HT1080 (cell line): ENCODE data around the gene DCAF8. TPM values are rescaled to one million over a fixed set of nuclear protein-coding genes. Genes with fewer than 3 reads are reported as not detected.

ENCODE experiments used
- DNase-seq: peaks from one replicate; pipeline ENCODE4 v3.0.0-alpha.2; 2015; ENCODE audit warnings: low read depth
- total RNA-seq: library from RNA; depleted of rRNA; stranded (reverse); fragments of >200 nt; shearing (Covaris generic); gene quantifications from 2 replicates; pipeline ENCODE4 v1.2.3, GENCODE V29; 2014

The DCAF8 gene
- total RNA-seq, 1 experiment from 2014 or later: 56.9 TPM

- no peak for DNase-seq
These were observed 2.5 kb upstream of the DCAF8 start for GRCh38 chr1:160264795-160265307.

DNA sequence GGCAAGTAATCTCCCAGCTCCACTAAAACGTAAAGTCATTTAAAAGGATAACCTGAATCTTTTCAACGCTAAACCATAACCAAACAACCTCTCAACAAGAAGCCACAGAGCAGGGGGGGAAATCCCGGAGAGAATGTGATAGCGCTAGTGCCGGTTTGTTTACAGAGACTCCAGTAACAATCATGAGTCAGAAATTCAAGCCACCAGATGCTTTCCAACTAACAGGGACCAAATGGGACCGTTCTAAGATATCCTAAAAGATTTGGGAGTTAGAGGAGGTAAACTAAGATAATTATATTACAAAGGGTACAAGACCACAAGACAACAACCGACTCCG, 825 bp downstream of the DCAF8 start:
- peak; percentile 66 for DNase-seq

- peak; percentile 64 for DNase-seq
These were observed 1.7 kb downstream of the DCAF8 start for GRCh38 chr1:160260406-160261382.

GRCh38 chr1:160258177-160258798, 4.1 kb downstream of the DCAF8 start:
- no peak for DNase-seq

- DNase-seq: no peak
These were observed 4.8 kb downstream of the DCAF8 start for GRCh38 chr1:160257411-160258015.

DNA sequence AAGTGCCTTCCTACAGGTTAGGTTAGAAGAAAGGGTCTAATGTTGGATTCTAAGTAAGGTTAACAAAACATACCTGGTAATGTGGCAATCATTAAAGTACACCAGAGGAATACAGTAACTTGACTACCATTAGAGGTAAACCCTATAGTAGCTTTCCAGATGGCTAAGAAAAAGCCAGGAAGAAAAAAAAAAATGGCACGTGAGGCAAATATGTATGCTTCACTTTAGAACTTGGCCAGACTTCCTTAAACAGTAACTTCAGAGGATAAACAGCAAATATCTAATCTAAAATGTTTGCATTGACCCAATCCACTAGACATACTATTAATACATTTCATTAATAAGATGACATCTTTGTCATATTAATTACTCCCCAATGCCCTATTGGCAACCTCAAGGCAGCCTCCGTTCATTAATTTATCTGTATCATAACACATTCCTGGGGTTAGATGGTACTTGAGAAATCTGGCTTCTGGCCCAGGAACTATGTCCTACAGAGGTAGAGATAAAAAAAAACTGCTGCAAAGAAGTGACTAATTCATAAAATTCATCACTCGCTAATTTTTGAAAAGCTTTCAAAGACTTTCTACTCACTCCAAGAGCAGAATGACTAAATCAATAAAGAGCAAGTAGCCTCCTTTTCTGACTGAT, 5.8 kb downstream of the DCAF8 start:
- peak; percentile 34 for DNase-seq

- no peak for DNase-seq
These were observed 6.5 kb downstream of the DCAF8 start for GRCh38 chr1:160255781-160256300.

DNA sequence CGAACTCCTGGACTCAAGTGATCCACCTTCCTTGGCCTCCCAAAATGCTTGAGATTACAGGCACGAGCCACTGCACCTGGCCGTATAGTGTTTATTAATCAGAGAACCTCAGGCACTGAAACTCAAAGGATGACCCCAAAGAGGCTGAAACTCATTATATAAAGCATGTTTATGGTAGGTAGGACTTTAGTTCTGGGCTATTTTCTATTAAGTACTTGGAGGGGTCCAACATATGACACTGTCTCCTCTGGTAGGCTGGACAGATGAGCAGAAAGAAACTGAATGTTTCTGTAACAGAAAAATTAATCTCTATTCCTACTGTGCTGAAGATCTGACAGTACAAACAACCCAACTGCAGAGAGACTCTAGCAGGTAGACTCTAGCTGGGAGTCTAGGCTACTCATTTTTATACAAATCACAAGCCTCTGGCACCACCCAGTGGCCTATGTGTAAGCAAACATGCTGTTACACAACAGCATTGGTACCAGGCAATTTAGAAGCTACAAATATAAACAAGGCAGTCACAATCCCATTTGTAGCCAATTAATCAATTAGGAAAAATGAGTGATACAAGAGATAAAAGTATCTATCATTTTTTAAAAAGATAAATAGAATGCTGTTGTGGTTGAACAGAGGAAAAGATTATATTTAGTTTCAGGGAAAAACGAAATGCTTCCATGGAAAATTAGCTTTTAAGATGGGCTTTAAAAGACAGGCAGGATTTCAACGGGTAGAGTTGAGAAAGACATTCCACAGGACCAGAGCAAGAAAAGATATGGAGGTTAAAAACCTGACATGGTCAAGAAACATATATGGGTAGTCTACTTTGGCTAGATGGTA, 10.4 kb downstream of the DCAF8 start:
- DNase-seq: peak; percentile 34

DNA sequence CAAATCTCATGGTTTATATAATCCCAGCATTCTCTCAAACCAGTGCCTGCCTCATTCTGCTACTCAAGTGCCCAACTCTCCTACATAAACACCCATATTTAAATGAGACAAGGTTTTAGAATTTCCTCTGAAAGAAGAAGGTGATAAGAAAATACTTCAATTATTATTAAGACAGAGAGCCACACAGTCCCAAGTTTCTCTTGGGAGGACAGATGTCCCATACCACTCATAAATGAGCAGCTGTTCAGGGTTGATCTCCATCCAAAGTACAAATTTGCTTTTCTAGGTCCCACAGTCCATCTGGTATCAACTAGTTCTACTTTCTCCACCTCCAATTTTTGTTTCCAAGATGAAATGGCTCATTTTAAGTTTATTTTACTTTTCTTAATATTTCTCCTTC, 11.3 kb downstream of the DCAF8 start:
- no peak for DNase-seq

GRCh38 chr1:160247053-160247452, 15.3 kb downstream of the DCAF8 start:
- no peak for DNase-seq

DNA sequence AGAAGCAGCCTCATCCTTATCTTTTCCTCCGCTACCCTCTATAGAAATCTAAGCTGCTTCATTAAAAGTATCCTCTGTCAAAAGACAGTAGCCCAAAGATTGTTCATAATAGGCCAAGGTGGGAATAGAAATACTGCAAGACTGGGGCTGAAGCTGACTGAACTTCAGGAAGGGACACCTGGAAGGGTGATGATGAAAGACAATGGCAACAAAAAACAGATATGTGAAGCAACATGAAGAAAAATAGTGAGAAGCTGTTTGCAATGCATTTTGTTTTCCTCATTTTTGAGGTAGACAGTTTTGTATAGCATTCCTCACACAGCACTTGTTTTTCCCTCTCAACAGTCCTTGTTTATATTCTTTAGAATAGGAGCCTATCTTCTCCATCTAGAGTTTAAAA, 16.9 kb downstream of the DCAF8 start:
- no peak for DNase-seq

DNA sequence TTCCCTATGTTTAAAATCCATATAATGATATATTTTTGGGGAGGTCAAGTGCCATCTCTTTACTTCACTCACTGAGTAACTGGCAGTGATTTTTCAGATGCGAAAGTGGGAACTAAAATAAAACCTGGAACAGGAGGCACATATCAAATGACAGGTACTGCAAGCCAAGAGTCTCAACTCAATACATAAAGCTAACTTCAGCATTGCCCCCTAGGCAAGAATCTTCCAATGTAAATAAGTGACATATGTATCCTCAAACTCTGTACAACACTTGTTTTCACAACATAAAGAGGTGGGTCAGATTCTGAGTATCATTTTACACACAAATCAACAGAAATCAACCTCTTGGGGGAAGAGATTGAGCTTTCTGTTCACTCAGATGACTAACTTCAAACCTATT, 18.1 kb downstream of the DCAF8 start:
- no peak for DNase-seq

DNA sequence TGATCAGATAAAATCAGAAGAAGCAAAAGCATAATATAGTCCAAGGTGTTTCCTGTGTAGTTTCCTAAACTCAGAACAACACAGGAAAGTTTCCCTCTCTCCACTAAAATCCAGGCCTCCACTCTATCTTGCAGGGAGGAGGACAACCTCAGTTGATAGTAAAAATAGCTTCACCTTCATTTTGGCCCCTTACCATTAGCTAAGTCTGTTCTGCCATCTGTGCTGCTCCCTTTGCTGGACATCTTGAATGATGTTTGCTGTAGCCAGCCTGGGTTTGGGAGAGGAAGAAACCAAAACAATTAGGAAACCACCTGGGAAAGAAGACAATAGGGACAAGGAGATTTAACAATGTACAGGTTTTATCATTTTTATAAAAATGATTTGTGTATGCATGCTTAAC, 18.6 kb downstream of the DCAF8 start:
- no peak for DNase-seq

- DNase-seq: no peak
These were observed 22.6 kb downstream of the DCAF8 start for GRCh38 chr1:160239582-160240299.

DNA sequence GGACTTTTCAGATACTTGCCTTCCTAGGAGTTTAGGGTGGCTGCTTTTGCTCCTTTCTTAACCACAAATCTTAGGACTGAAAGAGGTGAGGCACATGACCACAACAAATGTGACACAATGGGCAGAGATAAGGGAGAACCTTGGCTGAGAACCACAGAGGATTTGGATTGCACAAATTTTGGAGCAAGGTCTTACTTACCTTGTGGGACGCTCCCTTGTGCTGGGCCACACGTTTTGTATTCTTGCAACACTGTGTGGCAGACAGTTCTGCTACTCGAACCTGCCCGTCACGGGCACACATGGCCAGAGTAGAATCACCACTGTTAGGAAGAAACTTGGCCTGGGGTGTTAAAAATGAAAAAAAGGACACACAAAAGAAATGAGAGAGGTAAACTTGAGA, 23.9 kb downstream of the DCAF8 start:
- DNase-seq: no peak

DNA sequence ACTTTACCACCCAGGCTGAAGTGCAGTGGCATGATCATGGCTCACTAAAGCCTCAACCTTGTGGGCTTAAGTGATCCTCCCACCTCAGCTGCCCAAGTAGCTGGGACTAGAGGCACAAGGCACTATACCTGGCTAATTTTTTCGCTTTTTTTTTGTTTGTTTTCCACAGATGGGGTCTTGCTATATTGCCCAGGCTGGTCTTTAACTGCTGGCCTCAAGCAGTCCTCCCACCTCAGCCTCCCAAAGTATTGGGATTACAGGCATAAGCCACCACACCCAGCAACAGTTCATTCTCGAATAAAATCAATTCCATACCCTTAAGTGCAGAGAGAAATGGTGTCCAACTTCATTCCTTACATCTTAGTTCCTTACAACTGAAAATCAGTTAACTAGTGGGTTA, 24.8 kb downstream of the DCAF8 start:
- DNase-seq: no peak

DNA sequence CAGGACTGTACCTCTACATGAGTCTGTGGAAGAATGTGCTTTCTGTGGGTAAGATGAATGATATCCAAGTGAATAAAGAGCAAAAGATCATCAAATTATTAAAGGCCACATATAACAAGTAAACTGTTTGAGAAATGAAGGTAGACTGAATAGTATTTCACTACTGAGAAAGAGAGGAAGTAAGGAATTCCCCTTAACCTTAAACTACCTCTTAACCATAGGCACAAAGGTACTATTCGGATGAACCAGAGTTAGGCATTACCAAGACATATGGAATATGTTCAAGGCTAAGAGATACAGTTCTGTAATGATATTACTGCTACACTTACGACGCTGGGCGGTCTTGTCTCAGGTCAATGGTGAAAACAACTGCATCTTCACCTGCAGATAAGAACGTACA, 25.5 kb downstream of the DCAF8 start:
- no peak for DNase-seq

DNA sequence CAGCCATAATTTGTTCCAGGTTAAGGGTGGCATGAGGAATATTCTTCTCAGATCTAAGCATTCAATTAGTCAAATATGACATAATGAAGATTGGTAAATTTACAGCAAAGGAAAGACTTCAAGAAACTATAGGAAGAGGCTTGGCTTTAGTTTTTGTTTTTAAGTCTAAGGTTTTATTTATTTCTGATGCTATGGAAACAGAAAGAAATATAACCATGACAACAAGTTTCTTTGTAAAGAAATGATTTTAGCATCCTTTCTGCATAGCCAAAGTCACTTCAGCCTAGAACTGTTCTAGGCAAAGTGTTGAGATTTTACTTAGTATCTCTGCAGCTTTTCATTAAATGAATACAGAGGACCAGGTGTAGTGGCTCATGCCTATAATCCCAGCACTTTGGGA, 29.4 kb downstream of the DCAF8 start:
- DNase-seq: no peak

- DNase-seq: no peak
These were observed 33.9 kb downstream of the DCAF8 start for GRCh38 chr1:160228431-160228830.

GRCh38 chr1:160227561-160227960, 34.8 kb downstream of the DCAF8 start:
- no peak for DNase-seq
